ENCODE measurements around the gene GNRH2.
"Not testable (repeated sequence)": the region's sequence is repeated elsewhere in the genome, so short reads cannot be mapped to it uniquely, and the experiment has no call there.

Gene GNRH2

DNA sequence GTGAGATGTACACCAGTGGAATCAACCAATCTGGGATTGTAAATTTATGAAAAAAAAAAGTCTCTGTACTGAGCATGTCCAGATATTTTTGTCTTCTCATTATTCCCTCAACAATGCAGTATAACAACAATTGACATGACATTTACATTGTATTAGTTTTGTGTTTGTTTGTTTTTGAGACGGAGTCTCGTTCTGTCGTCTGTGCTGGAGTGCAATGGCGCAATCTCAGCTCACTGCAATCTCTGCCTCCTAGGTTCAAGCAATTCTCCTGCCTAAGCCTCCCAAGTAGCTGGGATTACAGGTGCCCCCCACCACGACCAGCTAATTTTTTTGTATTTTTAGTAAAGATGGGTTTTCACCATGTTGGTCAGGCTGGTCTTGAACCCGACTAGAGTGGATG lies 31.9 kb downstream of the GNRH2 start:
- not testable (repeated sequence) for DNase-seq

DNA sequence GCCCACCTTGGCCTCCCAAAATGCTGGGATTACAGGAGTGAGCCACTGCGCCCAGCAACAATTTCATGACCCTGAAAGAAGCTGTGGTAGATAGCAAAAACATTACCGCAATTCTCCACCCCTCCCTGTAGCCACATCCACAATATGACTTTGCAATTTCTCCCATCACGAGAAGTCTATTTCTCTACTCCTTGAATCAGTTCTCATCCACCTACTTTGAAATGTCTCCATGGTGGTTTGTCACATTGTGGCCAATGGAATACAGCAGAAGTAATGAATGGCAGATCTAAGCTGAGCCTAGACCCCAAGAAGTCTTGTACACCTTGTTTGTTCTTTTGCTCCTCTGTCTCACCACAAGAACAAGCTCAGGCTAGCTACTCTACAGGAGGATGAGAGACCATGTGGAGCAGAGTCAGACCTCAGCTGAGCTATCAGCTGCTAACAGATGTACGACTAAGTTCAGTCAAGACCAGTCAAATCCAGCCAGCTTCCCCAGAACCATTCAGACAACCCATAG lies 34.3 kb downstream of the GNRH2 start:
- DNase-seq: no peak

DNA sequence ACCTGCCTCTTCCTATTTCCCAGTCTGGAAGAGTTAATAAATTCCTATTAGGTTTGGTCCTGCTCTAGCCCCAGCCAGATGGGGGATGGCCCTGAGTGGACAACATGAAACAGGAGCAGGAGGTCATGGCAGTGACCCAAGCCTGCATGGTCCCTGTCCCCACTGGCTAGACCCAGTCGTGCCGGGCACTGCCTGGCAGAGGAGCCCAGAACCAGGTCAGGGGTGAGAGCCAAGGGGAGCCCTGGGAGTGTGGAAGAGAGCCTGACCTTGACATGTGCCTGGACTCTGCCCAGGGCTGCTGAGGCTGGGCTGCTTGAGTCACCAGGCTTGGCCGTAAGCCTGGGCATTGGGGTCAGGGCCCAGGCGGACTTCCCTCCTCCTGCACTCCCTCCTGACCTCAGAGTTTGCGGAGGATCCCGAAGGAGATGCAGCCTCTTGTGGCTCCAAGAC lies 37.5 kb downstream of the GNRH2 start:
- DNase-seq: no peak

DNA sequence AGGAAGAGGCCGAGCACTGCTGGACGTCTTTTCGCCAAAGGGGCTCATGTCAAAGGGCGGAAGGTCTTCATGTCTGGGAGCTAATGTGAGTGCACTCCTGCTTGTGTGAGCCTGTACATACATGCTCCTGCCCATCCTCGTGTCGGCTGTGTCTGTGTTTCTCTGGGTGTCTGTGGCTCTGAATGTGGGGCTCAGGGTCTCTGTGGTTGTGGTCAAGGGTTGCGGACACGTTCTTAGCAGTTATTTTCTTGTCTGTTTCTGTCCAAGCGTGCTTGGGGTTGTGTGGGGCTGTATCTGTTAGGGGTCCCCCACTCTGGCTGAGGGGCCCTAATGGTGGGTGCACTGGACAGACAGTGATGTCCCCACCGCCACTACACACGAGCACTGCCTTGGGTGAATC lies 38.2 kb downstream of the GNRH2 start:
- DNase-seq: no peak

GRCh38 chr20:3082306-3082951 lies 39.0 kb downstream of the GNRH2 start:
- no peak for DNase-seq

DNA sequence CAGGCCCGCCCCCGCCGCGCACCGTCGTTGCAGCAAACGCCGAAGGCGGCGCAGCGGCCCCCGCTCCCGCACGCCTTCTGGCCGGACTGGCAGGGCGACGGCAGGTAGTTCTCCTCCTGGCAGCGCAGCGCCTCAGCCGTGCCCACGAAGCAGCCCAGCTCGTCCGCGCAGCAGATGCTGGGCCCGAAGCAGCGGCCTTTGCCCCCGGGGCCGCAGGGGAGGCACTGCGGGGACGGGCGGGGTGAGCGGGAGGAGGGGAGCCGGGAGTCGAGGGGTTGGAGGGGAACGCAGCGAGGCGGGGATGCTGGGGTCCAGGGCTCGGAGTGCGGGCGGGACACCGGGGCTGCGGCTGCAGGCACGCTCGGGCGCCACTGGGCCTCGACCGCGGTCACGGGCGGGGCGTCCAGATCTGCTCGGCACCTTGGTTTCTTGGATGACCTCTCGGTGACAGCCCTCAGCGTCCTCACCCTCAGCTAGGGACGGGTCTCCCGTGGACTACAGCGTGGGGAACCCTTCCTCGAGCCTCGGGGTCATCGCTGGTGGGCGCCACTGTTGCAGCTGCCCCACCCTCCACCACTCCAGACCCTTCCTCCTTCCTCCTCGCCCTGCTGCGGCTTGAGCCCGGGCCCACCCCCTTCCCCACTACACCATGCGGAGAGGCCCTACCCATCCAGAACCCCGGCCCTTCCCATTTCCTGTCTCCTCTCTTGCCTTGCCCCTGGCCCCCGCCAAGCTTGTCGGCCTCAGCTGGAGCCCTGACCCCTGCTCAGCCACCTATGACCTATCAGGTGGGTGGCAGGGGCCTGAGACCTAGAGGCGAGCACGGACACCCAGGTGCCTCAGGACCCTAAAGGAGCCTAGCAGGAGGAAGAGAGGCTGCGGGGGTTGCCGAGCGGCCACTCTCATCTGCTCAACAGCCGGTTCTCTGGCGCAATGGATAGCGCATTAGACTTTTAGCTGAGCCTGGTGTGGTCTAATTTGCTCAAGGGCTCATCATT lies 39.8 kb downstream of the GNRH2 start:
- DNase-seq: no peak

DNA sequence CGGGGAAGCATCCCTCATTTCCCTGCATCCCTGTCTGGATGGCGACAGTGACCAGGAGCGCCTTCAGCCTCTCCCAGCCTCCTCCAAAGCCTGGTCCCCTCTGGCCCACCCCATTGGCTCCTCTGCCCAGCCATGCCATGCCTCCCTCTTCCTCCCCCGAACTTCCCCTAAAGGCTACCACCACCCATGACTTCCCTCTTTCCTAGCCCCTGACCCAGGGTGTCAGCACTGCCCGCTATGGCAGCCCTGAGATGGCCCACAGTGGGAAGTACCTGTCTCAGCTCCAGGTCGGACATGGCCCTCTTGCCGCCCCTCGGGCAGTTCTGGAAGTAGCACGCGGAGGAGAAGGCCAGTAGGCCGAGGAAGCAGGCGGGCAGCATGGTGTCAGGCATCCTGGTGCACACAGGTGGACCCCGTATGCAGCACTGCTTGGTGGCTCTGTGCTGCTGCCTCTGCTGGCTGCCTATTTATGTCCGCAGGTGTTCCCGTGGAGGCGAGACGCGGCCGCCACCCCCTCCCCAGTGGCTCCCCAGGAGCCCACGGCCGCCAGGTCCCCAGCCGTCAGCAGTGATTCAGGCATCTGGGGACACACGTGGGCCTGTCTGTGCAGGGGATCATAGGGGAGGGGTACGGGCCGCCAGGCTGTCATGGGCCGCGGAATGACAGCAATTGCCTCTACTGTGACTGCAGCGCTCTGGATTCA lies 41.0 kb downstream of the GNRH2 start, which contains the start of gene AVP:
Gene AVP (minus strand): TSS at position 442 of the 703 bp plus-strand sequence. CDS start 50 bp downstream, at position 392.
- no peak for DNase-seq

GRCh38 chr20:3084986-3085360 lies 41.6 kb downstream of the GNRH2 start:
- DNase-seq: no peak

DNA sequence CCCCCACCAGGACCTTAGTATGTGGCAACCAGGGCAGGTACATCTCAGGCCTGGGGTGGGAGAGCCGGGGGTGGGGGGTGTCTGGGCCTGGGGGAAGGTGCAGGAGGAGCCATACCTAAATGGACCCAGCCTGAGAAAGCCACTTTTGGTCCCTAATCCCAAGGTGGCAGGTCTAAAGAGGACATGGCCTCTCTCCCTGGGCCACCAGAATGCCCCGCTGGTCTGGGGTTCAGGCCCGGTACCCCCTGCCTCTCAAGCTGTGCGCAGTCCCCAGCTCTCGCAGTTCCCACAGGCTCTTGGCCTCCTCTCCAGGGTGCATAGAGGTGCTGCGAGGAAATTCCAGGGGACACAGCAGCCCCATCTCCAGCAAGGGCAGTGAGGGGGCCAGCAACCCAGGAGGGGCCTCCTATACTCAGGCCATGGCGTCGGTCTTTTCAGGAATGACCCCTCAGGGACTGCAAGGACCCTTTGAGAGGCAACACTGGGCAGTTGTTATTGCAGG lies 42.2 kb downstream of the GNRH2 start:
- no peak for DNase-seq

DNA sequence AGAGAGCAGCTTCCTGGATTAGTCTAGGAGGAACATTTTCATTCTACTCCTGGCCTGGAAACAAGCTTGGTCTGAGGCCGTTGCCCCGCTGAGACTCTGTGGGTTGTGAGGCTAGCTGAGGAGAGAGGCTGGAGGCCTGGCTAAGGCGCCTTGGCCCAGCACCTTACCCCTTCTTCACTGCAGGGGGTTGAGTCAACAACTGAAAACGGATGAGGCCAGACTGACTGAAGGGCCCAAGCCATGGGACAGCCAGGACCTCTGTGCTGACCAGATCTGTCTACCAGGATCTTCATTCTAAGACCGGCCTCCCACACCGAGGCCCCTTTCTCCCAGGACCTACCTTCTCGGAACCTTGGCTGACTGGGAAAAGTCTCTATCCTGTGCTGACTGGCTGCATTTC lies 44.6 kb downstream of the GNRH2 start:
- DNase-seq: no peak

GRCh38 chr20:3090565-3090964 lies 47.1 kb downstream of the GNRH2 start:
- DNase-seq: no peak

DNA sequence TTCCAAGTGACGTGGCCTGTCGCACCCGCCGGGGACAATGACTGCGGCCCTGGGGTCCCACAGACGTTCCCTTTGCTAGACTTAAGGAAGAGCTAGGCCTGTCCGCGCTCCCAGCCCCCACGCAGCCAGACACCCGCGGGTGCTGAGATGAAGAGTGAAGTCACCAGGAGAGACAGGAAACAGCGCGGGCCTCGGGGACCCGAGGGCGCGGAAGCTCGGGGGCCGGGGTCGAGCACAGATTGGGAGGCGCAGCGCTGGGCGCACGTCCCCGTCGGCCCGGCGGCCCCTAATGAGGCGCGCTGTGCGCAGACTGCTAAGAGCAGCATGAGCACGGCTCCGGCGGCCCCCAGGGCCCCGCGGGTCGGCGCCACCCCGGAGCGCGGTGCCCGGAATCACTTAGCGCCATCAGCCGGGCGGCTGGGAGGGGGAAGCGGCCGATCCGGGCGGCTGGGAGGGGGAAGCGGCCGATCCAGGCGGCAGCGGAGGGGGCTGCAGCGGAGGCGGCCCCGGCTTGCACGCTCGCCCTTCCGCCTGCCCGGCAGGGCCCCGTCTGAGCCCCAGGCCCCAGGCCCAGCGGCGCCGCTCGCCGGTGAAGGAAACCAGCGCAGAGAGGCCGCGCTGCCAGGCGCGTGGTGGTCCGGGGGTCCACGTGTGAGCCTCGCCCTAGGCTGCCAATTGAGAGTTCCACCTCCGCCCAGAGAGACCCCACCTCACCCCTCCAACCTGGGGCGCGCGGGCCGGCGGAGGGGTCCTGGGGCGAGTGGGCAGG lies 49.4 kb downstream of the GNRH2 start:
- DNase-seq: peak; percentile 33

- peak; percentile 30 for DNase-seq
Observed at GRCh38 chr20:3093861-3094361, 50.5 kb downstream of the GNRH2 start.

GRCh38 chr20:3094848-3095629 lies 51.6 kb downstream of the GNRH2 start:
- no peak for DNase-seq

Data from CD4-positive, alpha-beta T cell treated with Interleukin-10 for 1 hour (primary cell).